Heart left ventricle (tissue), 16 donors: ENCODE measurements around the gene HES6. TPM values are rescaled to one million over a fixed set of nuclear protein-coding genes. Genes with fewer than 3 reads are reported as not detected.

ENCODE experiments used
- ATAC-seq, 4 donors: fragments of 200-7000 bp; cut with Tn5 transposase; one replicate each; pipeline ENCODE4 v1.9.1; 2020 to 2022; ENCODE audit warnings: moderate library complexity in 4 of 4, mild to moderate bottlenecking in 3 of 4, moderate number of reproducible peaks in 1 of 4
- DNase-seq, 5 donors: peaks; one replicate each; pipeline ENCODE4 v3.0.0-alpha.2; 2020
- H3K27ac ChIP-seq, 12 donors: fragments of 200-600 bp; sonication (generic) in 4 of 12; one replicate each; pipeline versions ENCODE4 v1.5.0 to v1.8.0; 2016 to 2022; ENCODE audit warnings: mild to moderate bottlenecking in 2 of 12
- H3K27me3 ChIP-seq, 9 donors: fragments of 200-600 bp; sonication (generic) in 2 of 9; one replicate each; pipeline versions ENCODE4 v1.5.1 to v1.8.0; 2016 to 2022; ENCODE audit warnings: mild to moderate bottlenecking in 3 of 9
- H3K36me3 ChIP-seq, 9 donors: fragments of 200-600 bp; sonication (generic) in 2 of 9; one replicate each; pipeline versions ENCODE4 v1.5.0 to v1.8.0; 2018 to 2022; ENCODE audit warnings: mild to moderate bottlenecking in 2 of 9
- H3K4me1 ChIP-seq, 12 donors: fragments of 200-600 bp; sonication (generic) in 4 of 12; one replicate each; pipeline versions ENCODE4 v1.5.0 to v1.8.0; 2016 to 2022; ENCODE audit warnings: mild to moderate bottlenecking in 3 of 12
- H3K4me3 ChIP-seq, 12 donors: fragments of 200-600 bp; sonication (generic) in 4 of 12; one replicate each; pipeline versions ENCODE4 v1.5.0 to v1.8.0; 2017 to 2022; ENCODE audit warnings: mild to moderate bottlenecking in 9 of 12, moderate library complexity in 4 of 12
- H3K9me3 ChIP-seq, 12 donors: fragments of 200-600 bp; sonication (generic) in 4 of 12; one replicate each; pipeline versions ENCODE4 v1.5.0 to v1.8.0; 2016 to 2022; ENCODE audit warnings: mild to moderate bottlenecking in 1 of 12
- POLR2A ChIP-seq, 2 donors: fragments of 450-650 bp; IDR thresholded peaks; one replicate each; pipeline ENCODE4 v1.6.1; 2017; ENCODE audit warnings: antibody characterized with exemption in 2 of 2, mild to moderate bottlenecking in 2 of 2, moderate library complexity in 2 of 2
- WGBS, 4 donors: extraction: QIAGEN DNeasy Blood & Tissue Kit in 2 of 4; methylation state at CpG; one replicate each; pipeline versions ENCODE4 v1.1.5 to v1.1.7; 2013 to 2018; 5-methylcytosine and 5-hydroxymethylcytosine counted together
- intact Hi-C, 10 donors: fragments of 100-400 bp; cut with DNase I; formaldehyde crosslinking; loops; one replicate each; pipeline versions ENCODE4 v1.11.1 to v1.14.2; 2022
- polyA plus RNA-seq, 2 donors: library from polyadenylated mRNA; stranded (reverse); fragments of 200-250 nt; gene quantifications; one replicate each; pipeline ENCODE4 v1.2.3, GENCODE V29; 2013
- total RNA-seq, 9 donors: library from RNA; depleted of rRNA in 2 of 9; stranded (reverse); fragments of >200 nt in 2 of 9; fragmentation: NEBNext Ultra II Directional in 3 of 9; extraction: Animal tissue kit (Norgen Biotek cat#: 25700) in 3 of 9; gene quantifications; one replicate each; pipeline versions ENCODE4 v1.1.0 to v1.2.4, GENCODE V29; 2016 to 2023
- TF ChIP-seq, protein P1 (sequence below), 12 donors: fragments of 200-600 bp; sonication (generic) in 4 of 12; IDR thresholded peaks; one replicate each; pipeline versions ENCODE4 v1.5.0 to v1.8.0; 2018 to 2022; ENCODE audit warnings: antibody characterized with exemption in 12 of 12, mild to moderate bottlenecking in 5 of 12
- donor health status: ischemic (EF 13 %, LVEDD 7.1; RV severe dilation, severe dysfunction).
- donor health status: healthy with polysubstance abuse.
- donor health status: DM: no; HTN: yes; CAD: no.
- donor health status: DM: no; HTN: no; CAD: no.
- donor health status: ischemic (EF 25% LVEDD 6.9; RV normal size, moderate dysfunction).
- donor health status: ischemic (EF 25% LVEDD 5.7; RV mildly dilated, moderate dysfunction).
- donor health status: healthy.
- donor health status: DM: yes; HTN: yes; CAD: no.
- donor health status: ischemic (EF 35%, LVEDD 5.7; RV mildly dilated, moderate dysfunction).
- donor health status: nonischemic (EF 11% LVEDD 7.7; RV severe dilation, severe dysfunction).
- donor health status: DM: yes; HTN: yes; CAD: no.
- donor health status: PGD.
- donor health status: ischemic (EF 29% LVEDD 5.4; RV normal size, mild dysfunction).
- donor health status: nonischemic (EF 23%, LVEDD 6.1; RV moderate dilation, normal function).

HES6 gene
- total and polyA plus RNA-seq, 11 donors = 0.45 to 9.1 (median 3.6) TPM

DNA sequence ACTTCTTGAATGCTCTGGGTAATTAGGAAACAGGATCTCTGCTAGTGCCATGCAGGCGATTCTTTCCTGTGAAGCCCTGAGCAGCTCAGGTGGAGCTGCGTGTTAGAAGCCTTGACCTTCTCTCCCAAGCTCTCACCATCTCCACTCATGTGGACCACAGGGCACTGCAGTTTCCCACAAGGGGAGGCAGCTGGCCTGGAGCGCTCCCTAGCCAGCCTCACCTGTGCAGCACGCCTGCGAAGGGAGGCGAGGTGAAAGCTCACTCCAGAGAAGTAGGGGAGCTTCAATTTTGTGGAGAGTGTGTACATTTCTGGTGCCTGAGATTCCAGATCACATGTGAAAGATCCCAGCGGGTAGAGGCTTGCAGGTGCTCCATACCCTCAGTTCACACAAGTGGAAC, 11.1 kb upstream of the HES6 start:
- Histone ChIP-seq H3K36me3 (peaks cover 3 to 99% (median 88%) of the 10 kb centered on the region in 9 donors), H3K4me3 (no peak overlapping the region), H3K27me3 (no peaks in the 10 kb centered on the region), H3K27ac (no peak overlapping the region), H3K9me3 (no peaks in the 10 kb centered on the region), H3K4me1 (no peaks in the 10 kb centered on the region)
- 85 to 96% (median 94%) methylated on average over 7 of the region's 7 CpGs for WGBS, 4 donors
- DNase-seq (peak in 1 of 5 donors; percentile 27), ATAC-seq (no peak)
- intact Hi-C loops = loop anchor here in 1 of 10 donors (10.0 kb wide), 1 partner anchor 96 kb away; the partner anchor contains the start of gene ERFE
- TF ChIP-seq, protein P1, sequence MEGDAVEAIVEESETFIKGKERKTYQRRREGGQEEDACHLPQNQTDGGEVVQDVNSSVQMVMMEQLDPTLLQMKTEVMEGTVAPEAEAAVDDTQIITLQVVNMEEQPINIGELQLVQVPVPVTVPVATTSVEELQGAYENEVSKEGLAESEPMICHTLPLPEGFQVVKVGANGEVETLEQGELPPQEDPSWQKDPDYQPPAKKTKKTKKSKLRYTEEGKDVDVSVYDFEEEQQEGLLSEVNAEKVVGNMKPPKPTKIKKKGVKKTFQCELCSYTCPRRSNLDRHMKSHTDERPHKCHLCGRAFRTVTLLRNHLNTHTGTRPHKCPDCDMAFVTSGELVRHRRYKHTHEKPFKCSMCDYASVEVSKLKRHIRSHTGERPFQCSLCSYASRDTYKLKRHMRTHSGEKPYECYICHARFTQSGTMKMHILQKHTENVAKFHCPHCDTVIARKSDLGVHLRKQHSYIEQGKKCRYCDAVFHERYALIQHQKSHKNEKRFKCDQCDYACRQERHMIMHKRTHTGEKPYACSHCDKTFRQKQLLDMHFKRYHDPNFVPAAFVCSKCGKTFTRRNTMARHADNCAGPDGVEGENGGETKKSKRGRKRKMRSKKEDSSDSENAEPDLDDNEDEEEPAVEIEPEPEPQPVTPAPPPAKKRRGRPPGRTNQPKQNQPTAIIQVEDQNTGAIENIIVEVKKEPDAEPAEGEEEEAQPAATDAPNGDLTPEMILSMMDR (IDR thresholded peaks at IDR 0.05) = no peak
- no peak for TF ChIP-seq POLR2A (IDR thresholded peaks at IDR 0.05)

DNA sequence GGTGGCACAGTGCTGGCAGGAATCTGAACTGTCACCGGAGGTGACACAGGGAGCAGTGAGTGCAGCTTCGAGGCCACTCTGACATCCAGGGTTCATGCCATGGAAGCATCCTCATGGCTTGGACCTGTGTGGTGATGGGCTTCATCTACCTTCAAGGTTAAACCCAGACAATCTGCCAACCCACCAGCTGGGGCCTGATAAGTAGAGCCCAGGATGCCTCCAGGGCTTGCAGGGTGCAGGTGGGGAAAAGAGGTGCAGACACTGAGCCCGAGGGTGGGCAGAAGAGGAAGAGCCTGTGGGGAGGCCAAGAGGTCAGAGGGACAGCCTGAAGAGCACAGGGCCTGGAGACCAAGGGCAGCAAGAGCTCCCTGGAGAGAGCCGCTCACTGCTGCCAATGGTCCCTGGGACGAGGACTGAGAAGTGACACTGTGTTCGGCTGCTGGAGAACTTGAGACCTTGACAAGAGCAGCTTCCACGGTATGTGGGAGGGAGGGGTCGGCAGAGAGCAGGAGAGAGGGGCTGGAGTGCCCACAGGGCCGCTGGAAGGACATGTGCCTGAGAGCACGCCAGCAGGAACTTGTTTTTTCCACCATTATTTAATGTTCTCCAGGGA, 8.1 kb upstream of the HES6 start:
- Histone ChIP-seq H3K9me3 (no peaks in the 10 kb centered on the region), H3K4me3 (no peak overlapping the region), H3K4me1 (peaks cover 0 to 7% (median 2%) of the 10 kb centered on the region in 12 donors), H3K27me3 (no peaks in the 10 kb centered on the region), H3K27ac (no peak overlapping the region), H3K36me3 (peaks cover 3 to 92% (median 77%) of the 10 kb centered on the region in 9 donors)
- 66 to 81% (median 73%) methylated on average over 10 of the region's 10 CpGs for WGBS, 4 donors
- no peak for TF ChIP-seq POLR2A (IDR thresholded peaks at IDR 0.05)
- TF ChIP-seq, protein P1 (IDR thresholded peaks at IDR 0.05) = no peak
- ATAC-seq (peak in 1 of 4 donors; percentile 12), DNase-seq (peak in 2 of 5 donors; percentile 21 to 33)
- intact Hi-C loops = no loop called here

DNA sequence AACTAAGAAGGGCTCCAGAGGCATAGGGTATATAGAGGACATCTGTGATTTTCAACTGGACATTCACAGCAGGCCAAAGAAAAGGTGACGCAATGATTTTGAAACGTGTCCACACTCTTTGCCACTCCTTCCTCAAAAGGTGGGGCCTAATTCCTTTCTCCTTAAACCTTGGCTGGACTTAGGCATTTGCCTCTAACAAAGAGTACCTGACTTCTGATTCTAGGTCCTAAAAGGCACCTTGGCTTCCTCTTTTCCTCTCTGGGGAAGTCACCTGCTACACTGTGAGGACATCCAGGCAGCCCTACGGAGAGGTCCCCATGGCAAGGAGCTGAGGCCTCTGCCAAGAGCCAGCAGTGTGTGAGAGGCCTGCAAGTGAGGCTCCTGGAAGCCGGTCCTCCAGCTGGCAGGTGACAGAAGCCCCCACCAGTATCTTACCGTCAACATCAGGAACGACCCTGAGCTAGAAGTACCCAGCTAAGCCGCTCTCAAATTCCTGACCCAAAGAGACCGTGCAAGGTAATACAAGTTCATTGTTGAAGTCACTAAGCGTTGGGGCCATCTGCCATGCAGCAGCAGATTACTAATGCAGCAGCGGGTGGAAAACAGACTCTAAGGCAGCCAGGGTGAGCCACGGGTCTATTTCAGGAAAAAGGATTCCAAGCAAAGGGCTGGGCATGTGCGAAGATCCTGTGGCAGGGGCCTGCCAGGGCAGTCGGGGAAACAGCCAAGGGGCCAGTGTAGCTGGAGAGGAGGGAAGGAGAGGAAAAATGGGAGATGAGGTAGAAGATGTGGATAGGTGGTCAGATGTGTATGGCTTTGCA, 7.4 kb upstream of the HES6 start:
- Histone ChIP-seq H3K9me3 (no peaks in the 10 kb centered on the region), H3K36me3 (peaks cover 3 to 85% (median 69%) of the 10 kb centered on the region in 9 donors), H3K4me1 (peaks cover 0 to 15% (median 9%) of the 10 kb centered on the region in 12 donors), H3K4me3 (no peak overlapping the region), H3K27ac (no peak overlapping the region), H3K27me3 (no peaks in the 10 kb centered on the region)
- WGBS, 4 donors = 83 to 91% (median 87%) methylated on average over 11 to 13 of the region's 13 CpGs
- intact Hi-C loops = no loop called here
- DNase-seq = peak in 1 of 5 donors; percentile 30
- TF ChIP-seq, protein P1 (IDR thresholded peaks at IDR 0.05) = no peak
- TF ChIP-seq POLR2A (IDR thresholded peaks at IDR 0.05) = no peak
- ATAC-seq = peak in 3 of 4 donors; percentile 13 to 28 (median 14)

DNA sequence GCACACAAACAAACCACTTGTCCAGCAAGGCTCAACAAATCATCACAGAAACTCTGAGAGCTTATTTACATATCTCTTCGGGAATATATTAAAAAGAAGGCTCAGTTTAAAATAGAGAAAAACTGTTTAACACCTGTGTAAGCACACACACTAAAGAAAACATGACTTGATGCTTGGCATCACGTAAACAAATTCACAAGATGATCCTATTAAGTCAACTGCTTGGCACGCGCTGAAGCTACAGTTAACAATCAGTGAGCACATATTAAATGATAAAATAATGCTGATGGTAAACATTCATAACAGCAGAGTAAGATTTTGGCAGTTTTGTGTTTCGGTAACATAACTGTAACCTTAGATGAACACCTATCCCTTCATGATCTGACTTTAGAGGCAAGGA, 4.3 kb upstream of the HES6 start:
- TF ChIP-seq, protein P1 (IDR thresholded peaks at IDR 0.05) = no peak
- no peak for TF ChIP-seq POLR2A (IDR thresholded peaks at IDR 0.05)
- Histone ChIP-seq H3K4me3 (no peak overlapping the region), H3K9me3 (no peaks in the 10 kb centered on the region), H3K4me1 (peaks cover 0 to 34% (median 17%) of the 10 kb centered on the region in 12 donors), H3K27ac (no peak overlapping the region), H3K36me3 (peaks cover 0 to 55% (median 41%) of the 10 kb centered on the region in 9 donors), H3K27me3 (peaks cover 0 to 13% (median 0%) of the 10 kb centered on the region in 9 donors)
- ATAC-seq (no peak), DNase-seq (no peak)
- 96 to 98% (median 96%) methylated on average over 5 of the region's 5 CpGs for WGBS, 4 donors
- intact Hi-C loops = loop anchor here in 1 of 10 donors (5.0 kb wide), 1 partner anchor 42 kb away; the partner anchor contains the start of gene ILKAP
